HG03442 (cell line): Measurements from ENCODE around the gene TCIRG1.
"Not testable (repeated sequence)": the region's sequence is repeated elsewhere in the genome, so short reads cannot be mapped to it uniquely, and the experiment has no call there.

Source experiments
- ATAC-seq: cut with Tn5 transposase; IDR thresholded peaks from one replicate; pipeline ENCODE4 v1.9.1; 2021; ENCODE audit warnings: mild to moderate bottlenecking, moderate library complexity; ENCODE audit not compliant: unreplicated experiment

TCIRG1 gene, protein sequence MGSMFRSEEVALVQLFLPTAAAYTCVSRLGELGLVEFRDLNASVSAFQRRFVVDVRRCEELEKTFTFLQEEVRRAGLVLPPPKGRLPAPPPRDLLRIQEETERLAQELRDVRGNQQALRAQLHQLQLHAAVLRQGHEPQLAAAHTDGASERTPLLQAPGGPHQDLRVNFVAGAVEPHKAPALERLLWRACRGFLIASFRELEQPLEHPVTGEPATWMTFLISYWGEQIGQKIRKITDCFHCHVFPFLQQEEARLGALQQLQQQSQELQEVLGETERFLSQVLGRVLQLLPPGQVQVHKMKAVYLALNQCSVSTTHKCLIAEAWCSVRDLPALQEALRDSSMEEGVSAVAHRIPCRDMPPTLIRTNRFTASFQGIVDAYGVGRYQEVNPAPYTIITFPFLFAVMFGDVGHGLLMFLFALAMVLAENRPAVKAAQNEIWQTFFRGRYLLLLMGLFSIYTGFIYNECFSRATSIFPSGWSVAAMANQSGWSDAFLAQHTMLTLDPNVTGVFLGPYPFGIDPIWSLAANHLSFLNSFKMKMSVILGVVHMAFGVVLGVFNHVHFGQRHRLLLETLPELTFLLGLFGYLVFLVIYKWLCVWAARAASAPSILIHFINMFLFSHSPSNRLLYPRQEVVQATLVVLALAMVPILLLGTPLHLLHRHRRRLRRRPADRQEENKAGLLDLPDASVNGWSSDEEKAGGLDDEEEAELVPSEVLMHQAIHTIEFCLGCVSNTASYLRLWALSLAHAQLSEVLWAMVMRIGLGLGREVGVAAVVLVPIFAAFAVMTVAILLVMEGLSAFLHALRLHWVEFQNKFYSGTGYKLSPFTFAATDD

GRCh38 chr11:68038718-68039525, at the start of gene TCIRG1:
TSS of gene TCIRG1 (plus strand) at chr11:68039025. CDS start at chr11:68041272, 2,247 bp downstream.
- peak; percentile 48 for ATAC-seq

GRCh38 chr11:67990546-67991346, 48.1 kb upstream of the TCIRG1 start:
- not testable (repeated sequence) for ATAC-seq

GRCh38 chr11:67991347-67992121, 47.3 kb upstream of the TCIRG1 start:
- not testable (repeated sequence) for ATAC-seq

DNA sequence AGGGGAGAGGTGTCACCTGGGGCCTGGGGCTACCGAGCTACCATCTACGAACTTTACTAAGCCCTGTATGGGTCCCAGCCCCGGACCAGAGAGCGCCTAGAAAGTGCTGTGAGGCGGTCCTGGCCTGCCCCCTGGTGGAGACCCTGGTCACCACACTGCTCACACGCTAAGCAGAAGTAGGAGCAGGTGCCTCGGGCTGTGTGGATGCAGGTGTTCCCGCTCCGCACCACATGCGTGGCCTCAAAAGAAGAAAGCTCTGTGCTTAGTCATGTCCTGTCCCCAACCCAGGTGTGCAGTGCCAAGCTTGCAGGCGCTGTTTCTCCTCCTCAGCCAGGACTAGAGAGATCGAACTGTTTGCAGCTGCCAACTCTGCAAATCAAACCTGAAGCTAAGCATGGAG, 45.0 kb upstream of the TCIRG1 start:
- ATAC-seq = not testable (repeated sequence)

- not testable (repeated sequence) for ATAC-seq
These were observed 44.4 kb upstream of the TCIRG1 start for GRCh38 chr11:67994387-67994786.

- not testable (repeated sequence) for ATAC-seq
These were observed 43.7 kb upstream of the TCIRG1 start for GRCh38 chr11:67995129-67995528.

GRCh38 chr11:67995579-67995978, 43.2 kb upstream of the TCIRG1 start:
- not testable (repeated sequence) for ATAC-seq

DNA sequence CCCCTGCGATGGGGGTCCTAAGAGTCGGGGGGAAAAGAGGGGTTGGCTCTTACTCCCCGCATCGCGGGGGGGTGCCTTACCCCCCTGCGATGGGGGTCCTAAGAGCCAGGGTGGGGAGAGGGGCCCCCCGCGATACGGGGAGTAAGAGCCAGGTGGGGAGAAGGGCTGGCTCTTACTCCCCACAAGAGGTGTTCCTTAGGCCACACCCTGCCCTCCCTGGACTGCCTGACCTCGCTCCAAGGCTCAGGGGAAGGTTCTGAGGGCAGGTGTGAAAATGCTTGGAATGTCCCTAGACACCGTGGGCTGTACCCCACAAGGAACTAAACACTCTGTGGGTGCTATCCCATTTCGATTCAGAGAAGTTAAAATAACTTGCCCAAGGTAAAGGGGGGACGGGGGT, 42.8 kb upstream of the TCIRG1 start:
- no peak for ATAC-seq

DNA sequence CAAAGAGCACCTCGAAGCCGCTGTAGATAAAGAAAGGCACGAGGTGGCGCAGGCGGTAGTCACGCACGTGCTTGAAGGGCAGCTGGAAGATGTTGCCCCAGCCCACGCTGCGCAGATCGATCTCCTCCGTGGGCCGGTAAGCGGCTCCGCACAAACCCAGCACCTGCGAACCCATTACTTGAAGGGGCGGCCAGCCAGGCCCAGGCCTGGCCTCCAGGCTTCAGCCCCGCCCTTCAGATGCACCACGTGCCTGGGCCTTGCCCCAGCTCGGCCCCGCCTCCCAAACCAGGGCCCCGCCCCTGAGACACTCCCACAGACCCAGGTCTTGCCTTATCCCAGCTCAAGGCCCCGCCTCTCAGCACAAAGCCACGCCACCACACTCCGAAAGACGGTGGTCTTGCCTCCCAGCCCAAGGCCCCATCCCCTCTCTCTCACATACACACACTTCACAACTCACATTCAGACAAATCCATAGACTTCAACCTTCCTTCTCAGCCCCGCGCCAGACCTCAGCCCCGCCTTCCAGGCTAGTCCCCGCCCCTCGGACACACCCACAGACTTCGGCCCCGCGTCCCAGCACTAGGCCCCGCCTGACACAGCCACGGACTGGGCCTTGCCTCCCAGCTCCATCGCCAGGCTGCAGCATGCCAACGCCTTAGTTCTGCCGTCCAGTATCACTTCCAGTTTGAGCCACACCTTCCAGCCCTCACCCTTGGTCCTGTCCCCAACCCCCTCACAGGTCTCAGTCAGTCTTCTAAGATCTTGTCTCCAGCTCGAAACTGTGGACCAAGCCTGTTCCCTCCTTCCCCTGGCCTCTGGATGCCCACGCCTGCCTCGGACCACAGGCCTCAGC, 42.0 kb upstream of the TCIRG1 start:
- ATAC-seq = no peak

GRCh38 chr11:67997475-67997921, 41.3 kb upstream of the TCIRG1 start:
- ATAC-seq = no peak

GRCh38 chr11:67998150-67999045, 40.4 kb upstream of the TCIRG1 start:
- no peak for ATAC-seq

DNA sequence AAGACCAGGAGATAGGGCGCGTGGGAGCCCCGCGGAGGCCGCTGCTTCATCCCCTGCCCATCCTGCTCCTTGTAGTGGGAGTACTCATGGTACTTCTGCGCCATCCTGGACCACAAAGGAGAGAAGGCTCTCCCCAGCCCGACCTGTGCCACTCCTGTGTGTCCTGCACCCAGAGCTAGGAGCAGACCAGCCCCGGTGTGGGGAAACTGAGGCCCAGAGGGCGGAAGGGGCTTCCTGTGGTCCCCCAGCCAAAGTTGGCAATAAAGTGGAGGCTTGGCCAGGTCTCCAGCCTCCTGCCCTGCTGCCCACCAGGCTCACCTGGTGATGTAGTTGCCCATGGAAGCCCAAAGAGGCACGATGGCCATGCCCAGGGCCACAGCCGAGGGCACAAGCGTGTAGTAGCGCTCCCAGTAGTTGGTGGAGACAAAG, 39.6 kb upstream of the TCIRG1 start:
- ATAC-seq = no peak

GRCh38 chr11:67999704-68000103, 39.1 kb upstream of the TCIRG1 start:
- ATAC-seq = no peak

GRCh38 chr11:68002575-68002937, 36.3 kb upstream of the TCIRG1 start:
- no peak for ATAC-seq

GRCh38 chr11:68002938-68003845, 35.6 kb upstream of the TCIRG1 start:
- ATAC-seq = peak; percentile 27

- ATAC-seq = peak; percentile 50
These were observed 34.8 kb upstream of the TCIRG1 start, which contains the start of gene UNC93B1 for GRCh38 chr11:68003846-68004550. TSS of gene UNC93B1 (minus strand) at chr11:68004097. CDS start at chr11:68004043, 54 bp downstream.
